Keratinocyte (primary cell): ENCODE data around the gene NPPA.

Experiments
- EZH2 ChIP-seq: IDR thresholded peaks from one replicate; pipeline ENCODE4 v1.6.1; 2012; ENCODE audit warnings: inconsistent platforms, mild to moderate bottlenecking, low read length, moderate library complexity
- TF ChIP-seq, protein P1 (sequence below), 3 experiments: IDR thresholded peaks in 1 of 3; conservative IDR thresholded peaks in 1 of 3; optimal IDR thresholded peaks in 1 of 3; 2 replicates in 2 of 3; 3 replicates in 1 of 3; pipeline versions ENCODE3 to v1.5.1; 2011; ENCODE audit warnings: low read length in 3 of 3, mild to moderate bottlenecking in 3 of 3, moderate library complexity in 2 of 3, control low read depth in 1 of 3, inconsistent platforms in 1 of 3; ENCODE audit not compliant: insufficient read depth in 2 of 3; ENCODE audit errors: extremely low read depth in 1 of 3

DNA sequence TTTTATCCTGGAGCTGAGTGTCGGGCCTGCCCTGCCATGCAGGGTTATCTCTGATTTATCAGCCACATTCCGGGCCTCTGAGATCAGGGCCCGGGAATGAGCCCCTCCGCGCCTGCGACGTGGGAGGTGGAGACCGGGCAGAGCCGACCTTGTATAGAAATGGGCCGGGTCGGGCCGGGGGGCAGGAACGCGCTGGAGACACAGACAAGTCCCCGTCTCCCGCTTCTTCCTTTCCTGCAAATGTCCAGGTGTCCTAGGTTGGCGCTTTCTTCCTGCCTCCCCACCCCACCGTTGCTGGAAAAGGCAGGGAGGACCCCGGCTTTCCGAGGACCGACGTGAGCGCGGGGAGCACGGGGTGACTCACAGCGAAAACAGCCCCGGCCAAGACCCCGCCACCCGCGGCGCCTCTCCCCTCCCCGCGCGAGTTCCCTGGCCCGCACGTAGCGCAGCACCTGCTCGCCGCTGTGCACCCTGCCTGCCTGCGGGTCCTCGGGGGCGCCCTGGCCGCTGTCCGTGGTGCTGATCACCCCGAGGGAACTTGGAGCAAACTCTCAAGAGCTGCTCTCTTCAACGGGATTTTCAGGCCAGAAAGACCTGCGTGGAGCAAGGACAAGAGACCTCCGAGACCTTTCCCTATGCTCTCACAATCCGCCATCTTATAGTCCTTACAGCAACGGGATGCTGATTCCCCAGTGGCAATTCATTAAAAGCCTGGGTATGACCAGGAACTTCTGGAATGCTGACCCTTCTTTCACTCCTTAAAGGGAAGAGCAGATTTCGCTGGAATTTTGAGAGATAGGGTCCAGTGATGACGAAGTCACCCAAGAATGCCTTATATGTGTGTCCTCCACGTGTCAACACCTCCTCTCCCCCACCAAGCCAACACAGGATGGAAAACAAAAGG, 11.6 kb upstream of the NPPA start:
- peak; percentile 72 for TF ChIP-seq EZH2
- TF ChIP-seq, protein P1, sequence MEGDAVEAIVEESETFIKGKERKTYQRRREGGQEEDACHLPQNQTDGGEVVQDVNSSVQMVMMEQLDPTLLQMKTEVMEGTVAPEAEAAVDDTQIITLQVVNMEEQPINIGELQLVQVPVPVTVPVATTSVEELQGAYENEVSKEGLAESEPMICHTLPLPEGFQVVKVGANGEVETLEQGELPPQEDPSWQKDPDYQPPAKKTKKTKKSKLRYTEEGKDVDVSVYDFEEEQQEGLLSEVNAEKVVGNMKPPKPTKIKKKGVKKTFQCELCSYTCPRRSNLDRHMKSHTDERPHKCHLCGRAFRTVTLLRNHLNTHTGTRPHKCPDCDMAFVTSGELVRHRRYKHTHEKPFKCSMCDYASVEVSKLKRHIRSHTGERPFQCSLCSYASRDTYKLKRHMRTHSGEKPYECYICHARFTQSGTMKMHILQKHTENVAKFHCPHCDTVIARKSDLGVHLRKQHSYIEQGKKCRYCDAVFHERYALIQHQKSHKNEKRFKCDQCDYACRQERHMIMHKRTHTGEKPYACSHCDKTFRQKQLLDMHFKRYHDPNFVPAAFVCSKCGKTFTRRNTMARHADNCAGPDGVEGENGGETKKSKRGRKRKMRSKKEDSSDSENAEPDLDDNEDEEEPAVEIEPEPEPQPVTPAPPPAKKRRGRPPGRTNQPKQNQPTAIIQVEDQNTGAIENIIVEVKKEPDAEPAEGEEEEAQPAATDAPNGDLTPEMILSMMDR (optimal IDR thresholded peaks at IDR 0.05 in 1 of 3, IDR thresholded peaks at IDR 0.05 in 1 of 3, conservative IDR thresholded peaks at IDR 0.05 in 1 of 3; ENCODE audit: extremely low read depth in 1 of 3, insufficient read depth in 2 of 3, low read length in 3 of 3): peak; percentile 8 to 32 (median 22)
